SK-N-SH (cell line): ENCODE data around the gene PLIN5. TPM values are rescaled to one million over a fixed set of nuclear protein-coding genes. Genes with fewer than 3 reads are reported as not detected.

Experiments used
- CTCF ChIA-PET: fragments of 300-600, 350-600 bp; formaldehyde crosslinking; extraction: SDS; loops from one replicate; lab custom pipeline; 2021; lab: Yijun Ruan, JAX
- POLR2A ChIA-PET: fragments of 350-600 bp; sonication (Branson Sonifier 250); formaldehyde crosslinking; extraction: SDS; loops from one replicate; lab custom pipeline; 2020; ENCODE audit warnings: antibody characterized with exemption, inconsistent platforms; lab: Yijun Ruan, JAX
- DNase-seq: peaks from one replicate; pipeline ENCODE4 v3.0.0; 2012
- H2AFZ ChIP-seq: fragments of 200-600 bp; sonication (generic); 2 replicates; pipeline ENCODE4 v1.8.1; 2016; ENCODE audit warnings: antibody characterized with exemption, mild to moderate bottlenecking, low read depth
- H3F3A ChIP-seq: fragments of 200-600 bp; sonication (generic); replicated peaks from 2 replicates; pipeline ENCODE3; 2016; ENCODE audit warnings: antibody characterized with exemption, mild to moderate bottlenecking; ENCODE audit not compliant: insufficient read depth
- H3K27ac ChIP-seq, 2 experiments: fragments of 200-500 bp in 1 of 2; fragments of 200-600 bp in 1 of 2; sonication (Bioruptor generic) in 1 of 2; sonication (generic), shearing (Covaris generic) in 1 of 2; 2 replicates each; pipeline versions ENCODE4 v1.5.1 to v1.6.1; 2014 to 2016; ENCODE audit warnings: low read depth in 2 of 2, inconsistent platforms in 1 of 2, low read length in 1 of 2, mild to moderate bottlenecking in 1 of 2, mixed read lengths in 1 of 2
- H3K27me3 ChIP-seq: fragments of 200-600 bp; sonication (generic), shearing (Covaris generic); 2 replicates; pipeline ENCODE4 v1.6.1; 2016; ENCODE audit warnings: mixed run types; ENCODE audit not compliant: insufficient read depth
- H3K36me3 ChIP-seq, 2 experiments: fragments of 200-500 bp in 1 of 2; fragments of 200-600 bp in 1 of 2; sonication (Bioruptor generic) in 1 of 2; sonication (generic) in 1 of 2; replicated peaks in 1 of 2; 2 replicates each; pipeline versions ENCODE3 to v1.5.1; 2014 to 2016; ENCODE audit warnings: low read length in 1 of 2, mild to moderate bottlenecking in 1 of 2; ENCODE audit not compliant: insufficient read depth in 2 of 2, control insufficient read depth in 1 of 2
- H3K4me1 ChIP-seq, 2 experiments: fragments of 200-500 bp in 1 of 2; fragments of 200-600 bp in 1 of 2; sonication (Bioruptor generic) in 1 of 2; sonication (generic), shearing (Covaris generic) in 1 of 2; 2 replicates each; pipeline versions ENCODE4 v1.5.1 to v1.6.1; 2014 to 2016; ENCODE audit warnings: low read depth in 1 of 2, low read length in 1 of 2, mixed run types in 1 of 2; ENCODE audit not compliant: insufficient read depth in 2 of 2, control insufficient read depth in 1 of 2
- H3K4me2 ChIP-seq: fragments of 200-600 bp; sonication (generic), shearing (Covaris generic); 2 replicates; pipeline ENCODE4 v1.6.1; 2017; ENCODE audit warnings: mixed run types
- H3K4me3 ChIP-seq, 2 experiments: fragments of 200-500 bp in 1 of 2; fragments of 200-600 bp in 1 of 2; sonication (Bioruptor generic) in 1 of 2; sonication (generic), shearing (Covaris generic) in 1 of 2; 2 replicates each; pipeline versions ENCODE4 v1.5.1 to v1.8.1; 2014 to 2016; ENCODE audit warnings: low read depth in 2 of 2, inconsistent platforms in 1 of 2, low read length in 1 of 2, mild to moderate bottlenecking in 1 of 2, mixed read lengths in 1 of 2, moderate library complexity in 1 of 2
- H3K79me2 ChIP-seq: fragments of 200-600 bp; sonication (generic); 2 replicates; pipeline ENCODE4 v1.8.1; 2017; ENCODE audit warnings: mild to moderate bottlenecking; ENCODE audit not compliant: insufficient read depth
- H3K9ac ChIP-seq: fragments of 200-600 bp; sonication (generic); 2 replicates; pipeline ENCODE4 v1.6.1; 2017; ENCODE audit warnings: mixed run types
- H3K9me2 ChIP-seq: fragments of 200-600 bp; sonication (generic); 2 replicates; pipeline ENCODE4 v1.6.1; 2017; ENCODE audit warnings: mixed run types
- H3K9me3 ChIP-seq: fragments of 200-600 bp; sonication (generic); 2 replicates; pipeline ENCODE4 v1.6.1; 2017; ENCODE audit warnings: mixed run types, mild to moderate bottlenecking, moderate library complexity
- H4K20me1 ChIP-seq: fragments of 200-600 bp; sonication (generic); 2 replicates; pipeline ENCODE4 v1.6.1; 2017; ENCODE audit warnings: mild to moderate bottlenecking, mixed run types; ENCODE audit not compliant: insufficient read depth
- CTCF ChIP-seq: fragments of 200-600 bp; sonication (generic); IDR thresholded peaks from 2 replicates; pipeline ENCODE4 v1.6.1; 2017; ENCODE audit warnings: antibody characterized with exemption, mild to moderate bottlenecking, moderate library complexity
- FOSL2 ChIP-seq: IDR thresholded peaks from 2 replicates; pipeline ENCODE4 v1.4.0; 2012; ENCODE audit warnings: low read depth, mild to moderate bottlenecking, moderate library complexity, borderline replicate concordance
- GATA2 ChIP-seq: sonication (generic); formaldehyde crosslinking; IDR thresholded peaks from 2 replicates; pipeline ENCODE4 v1.5.0; 2020; ENCODE audit warnings: mild to moderate bottlenecking, missing genetic modification reagents
- PBX3 ChIP-seq: IDR thresholded peaks from 2 replicates; pipeline ENCODE4; 2012
- REST ChIP-seq: IDR thresholded peaks from 2 replicates; pipeline ENCODE4 v1.6.1; 2012; ENCODE audit warnings: mild to moderate bottlenecking, low read depth, low read length, moderate library complexity
- TCF12 ChIP-seq: IDR thresholded peaks from 2 replicates; pipeline ENCODE4 v1.4.0; 2012
- whole genome bisulfite sequencing: methylation state at CpG from one replicate; pipeline ENCODE4 v1.1.6; 2017; ENCODE audit warnings: low lambda C conversion rate; 5-methylcytosine and 5-hydroxymethylcytosine counted together
- polyA plus RNA-seq, 3 experiments: library from polyadenylated mRNA; depleted of rRNA; stranded (reverse); fragments of >200 nt; gene quantifications; 2 replicates each; pipeline ENCODE4 v1.2.3, GENCODE V29; 2012

PLIN5 gene
- polyA plus RNA-seq, 1 of the 3 experiments (the other 2 are of a cell fraction) = 0.59 TPM

- no peaks in the 10 kb centered on the region for H4K20me1 ChIP-seq
- no peak for TF ChIP-seq GATA2 (CRISPR knock-in tag)
- no peak for TF ChIP-seq PBX3
- TF ChIP-seq TCF12 = no peak
- H3K4me2 ChIP-seq = no peak overlapping the region
- H3K27ac ChIP-seq = peak overlapping the region in 1 of 2 experiments; percentile 43; a peak in 1 of 4 replicates
- H3K79me2 ChIP-seq = no peaks in the 10 kb centered on the region
- no peaks in the 10 kb centered on the region for H3K9me2 ChIP-seq
- peaks cover 0 to 21% of the 10 kb centered on the region in 2 experiments for H3K36me3 ChIP-seq
- no peaks in the 10 kb centered on the region for H3K27me3 ChIP-seq
- no peak overlapping the region for H3K4me3 ChIP-seq
- DNase-seq = no peak
- POLR2A ChIA-PET = no interaction called here
- CTCF ChIA-PET = interaction anchor here (1.6 to 3.2 kb wide), 2 partner anchors 16 to 18 kb away, joined by 5 to 20 read pairs; no protein-coding TSS in a partner anchor
- 0 out of 4 replicates have a peak, but pooled peaks cover 0 to 7% of the 10 kb centered on the region in 2 experiments for H3K4me1 ChIP-seq
- H2AFZ ChIP-seq = no peak overlapping the region
- H3F3A ChIP-seq = no peaks in the 10 kb centered on the region
- no peaks in the 10 kb centered on the region for H3K9me3 ChIP-seq
- 96% methylated on average over 11 of the region's 12 CpGs for WGBS
- no peak overlapping the region for H3K9ac ChIP-seq
Observed at GRCh38 chr19:4507150-4507452, 27.9 kb downstream of the PLIN5 start.

GRCh38 chr19:4506449-4507149, 28.4 kb downstream of the PLIN5 start:
- H3K36me3 ChIP-seq = peaks cover 0 to 25% of the 10 kb centered on the region in 2 experiments
- no peak overlapping the region for H2AFZ ChIP-seq
- no peak overlapping the region for H3K4me3 ChIP-seq
- ChIA-PET POLR2A (no interaction called here), CTCF (interaction anchor here (1.3 to 3.2 kb wide), 3 partner anchors 17 to 19 kb away, joined by 5 to 20 read pairs (median 5); no protein-coding TSS in a partner anchor)
- 78% methylated on average over 16 of the region's 17 CpGs for WGBS
- DNase-seq = no peak
- no peaks in the 10 kb centered on the region for H3K9me3 ChIP-seq
- H3K79me2 ChIP-seq = no peaks in the 10 kb centered on the region
- peak overlapping the region in 1 of 2 experiments; percentile 43; a peak in 1 of 4 replicates for H3K27ac ChIP-seq
- no peaks in the 10 kb centered on the region for H4K20me1 ChIP-seq
- H3K9ac ChIP-seq = no peak overlapping the region
- H3K4me2 ChIP-seq = no peak overlapping the region
- H3K4me1 ChIP-seq = 0 out of 4 replicates have a peak, but pooled peaks cover 0 to 7% of the 10 kb centered on the region in 2 experiments
- peak; percentile 62; the same call in 1 of the 2 replicates for TF ChIP-seq FOSL2
- TF ChIP-seq CTCF = peak; percentile 22; the same call in 1 of the 2 replicates
- TF ChIP-seq REST = no peak
- peaks cover 3% of the 10 kb centered on the region for H3F3A ChIP-seq
- H3K9me2 ChIP-seq = no peaks in the 10 kb centered on the region
- H3K27me3 ChIP-seq = no peaks in the 10 kb centered on the region
